RPMI7951 (cell line): ENCODE data around the gene GBF1. TPM values are rescaled to one million over a fixed set of nuclear protein-coding genes. Genes with fewer than 3 reads are reported as not detected.

ENCODE experiments used
- DNase-seq: peaks from one replicate; pipeline ENCODE4 v3.0.0-alpha.2; 2012; ENCODE audit warnings: low read depth
- total RNA-seq: library from RNA; depleted of rRNA; stranded (reverse); fragments of >200 nt; shearing (Covaris generic); gene quantifications from 2 replicates; pipeline ENCODE4 v1.2.3, GENCODE V29; 2014; rRNA removed

The GBF1 gene
- total RNA-seq, 1 experiment from 2014 or later, result 31.0 TPM

- DNase-seq, result no peak
Observed at GRCh38 chr10:102421757-102422512, 176.6 kb downstream of the GBF1 start.

DNA sequence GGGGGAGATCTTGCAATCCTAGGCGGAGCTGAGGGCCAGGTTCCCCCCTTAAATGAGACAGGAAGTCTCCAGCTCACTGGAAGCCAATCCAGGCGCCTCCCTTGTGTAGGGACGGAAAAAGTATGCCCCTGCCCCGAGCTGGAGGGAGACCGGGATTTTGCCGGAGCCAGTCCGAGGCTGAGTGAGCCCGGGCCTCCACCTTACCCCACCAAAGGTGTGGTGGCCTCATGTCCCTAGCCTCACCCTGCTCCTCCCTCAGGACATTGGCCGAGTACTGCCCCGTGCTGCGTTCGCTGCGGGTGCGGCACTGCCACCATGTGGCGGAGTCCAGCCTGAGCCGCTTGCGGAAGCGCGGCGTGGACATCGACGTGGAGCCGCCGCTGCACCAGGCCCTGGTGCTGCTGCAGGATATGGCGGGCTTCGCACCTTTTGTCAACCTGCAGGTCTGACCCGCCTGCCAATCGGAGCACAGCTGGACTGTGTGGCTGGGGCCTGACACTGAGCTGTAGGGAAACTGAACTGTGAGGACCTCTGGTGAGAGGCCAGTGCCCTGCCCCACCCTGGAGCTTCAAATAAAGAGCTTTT is 177.3 kb downstream of the GBF1 start:
- DNase-seq, result peak; percentile 64

DNA sequence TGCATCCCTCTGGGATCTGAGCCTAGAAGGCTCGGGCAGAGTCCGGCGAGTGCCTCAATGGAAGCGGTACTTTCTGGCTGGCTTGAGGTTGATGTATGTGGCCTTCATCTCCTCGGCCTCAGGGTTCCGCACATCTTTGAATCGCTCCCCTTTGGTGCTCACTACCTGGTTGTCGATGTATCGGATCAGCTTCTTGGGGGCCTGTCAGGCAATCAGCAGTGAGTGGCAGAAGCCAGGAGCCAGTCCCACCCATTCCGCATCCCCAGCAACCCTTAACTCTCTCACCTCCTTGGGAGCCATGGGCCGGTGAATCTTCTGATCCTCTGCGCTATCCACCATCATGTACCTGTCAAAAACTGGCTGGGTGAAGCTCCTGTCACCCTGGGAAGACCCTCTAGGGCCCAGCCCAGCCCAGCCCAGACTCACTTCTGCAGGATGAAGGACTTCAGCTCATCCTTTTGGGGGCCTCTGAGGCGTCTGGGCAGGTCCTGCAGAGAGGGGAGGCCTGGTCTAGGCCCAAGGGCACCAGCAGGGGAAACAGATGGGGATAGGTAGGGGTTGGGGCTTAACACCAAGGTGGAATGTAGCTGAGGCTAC is 178.1 kb downstream of the GBF1 start:
- DNase-seq, result no peak

DNA sequence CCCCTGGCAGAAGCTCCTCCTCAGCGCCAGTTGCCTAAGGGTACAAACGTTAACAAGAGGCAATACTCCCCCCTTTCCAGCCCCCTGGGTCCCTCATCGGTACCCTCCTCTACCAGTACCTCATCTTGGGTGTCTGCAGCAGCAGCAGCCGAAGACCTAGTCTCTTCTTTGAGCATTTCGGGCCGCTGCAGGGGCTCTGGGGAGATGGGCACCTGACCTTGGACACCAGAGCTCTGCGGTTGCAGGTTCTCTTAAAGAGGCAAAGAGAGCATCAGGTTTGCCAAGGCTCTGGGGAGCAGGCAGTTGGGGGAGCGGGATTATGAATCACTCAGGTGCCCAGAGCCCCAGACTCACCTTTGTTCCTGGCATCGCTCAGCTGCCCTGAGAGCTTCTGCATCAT is 178.8 kb downstream of the GBF1 start:
- no peak for DNase-seq

DNA sequence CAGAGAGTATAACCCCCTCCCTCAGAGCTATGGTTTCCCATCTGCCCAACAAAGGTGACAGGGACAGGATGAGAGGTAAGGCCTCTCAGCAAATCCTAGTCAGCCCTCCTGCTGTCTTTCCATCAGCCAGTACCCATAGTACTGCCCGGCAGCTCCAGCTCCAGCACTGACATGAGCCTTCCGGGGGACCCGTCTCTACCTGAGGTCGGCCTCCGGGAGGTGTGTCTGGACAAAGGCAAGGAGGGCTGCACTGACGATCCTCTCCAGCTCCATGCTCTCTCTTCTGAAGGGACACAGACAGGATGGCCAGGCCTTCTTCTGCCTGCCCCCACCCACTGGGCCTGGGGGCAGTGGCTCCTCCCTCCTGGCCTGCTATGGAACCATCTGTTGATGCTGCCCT is 179.6 kb downstream of the GBF1 start:
- DNase-seq, result no peak

DNA sequence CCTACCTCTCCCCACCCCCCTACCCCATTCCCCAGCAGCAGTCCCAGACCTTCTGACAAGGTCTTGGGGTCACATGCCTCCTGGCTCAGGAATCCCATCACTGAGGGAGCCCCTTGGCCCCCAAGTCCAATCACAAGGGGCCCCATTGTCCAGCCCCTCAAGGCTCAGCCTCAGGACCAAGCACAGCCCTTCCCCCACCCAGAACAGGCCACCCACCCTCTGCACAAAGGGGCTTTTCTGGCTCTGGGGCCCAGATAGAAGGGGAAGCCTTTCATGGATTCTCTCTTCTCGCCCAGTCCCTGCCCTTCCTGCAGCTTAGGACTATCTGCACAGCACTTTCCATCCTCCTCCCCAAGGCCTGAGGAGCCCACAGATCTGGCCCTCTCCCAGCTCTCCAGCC is 180.1 kb downstream of the GBF1 start:
- no peak for DNase-seq

GRCh38 chr10:102426803-102427287 is 181.5 kb downstream of the GBF1 start:
- DNase-seq, result no peak

DNA sequence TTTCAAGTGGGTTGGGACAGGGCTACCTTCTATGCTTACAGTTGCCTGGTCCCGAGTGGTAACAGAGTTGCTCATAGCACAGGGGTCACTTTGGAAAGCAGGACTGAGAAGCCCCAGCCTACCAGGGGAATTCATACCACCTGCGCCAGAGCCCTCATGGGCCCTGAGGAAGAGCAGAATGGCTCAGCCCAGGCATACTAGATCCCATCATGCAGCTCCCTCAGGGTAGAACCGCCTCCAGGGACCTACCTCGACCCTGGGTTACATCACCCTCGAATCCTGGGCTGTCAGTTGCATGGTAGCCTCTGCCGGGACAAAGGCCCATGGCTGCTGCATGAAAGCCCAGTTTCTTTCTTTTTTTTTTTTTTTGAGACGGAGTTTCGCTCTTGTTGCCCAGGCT is 184.1 kb downstream of the GBF1 start:
- no peak for DNase-seq

- peak; percentile 38 for DNase-seq
Observed at GRCh38 chr10:102431452-102432124, 186.3 kb downstream of the GBF1 start.

Other genes starting within 250 kb of the GBF1 start
- 3.8 and 5.7 TPM in 2 replicates for gene ARMH3, start 189.4 kb upstream of the GBF1 start, total RNA-seq
- 5.3 and 10.7 TPM in 2 replicates for gene HPS6, start 180.2 kb upstream of the GBF1 start, total RNA-seq
- 17.2 and 19.6 TPM in 2 replicates for gene LDB1, start 125.2 kb upstream of the GBF1 start, total RNA-seq
- 10.6 and 14.7 TPM in 2 replicates for gene PPRC1, start 112.5 kb upstream of the GBF1 start, total RNA-seq
- gene NOLC1, start 93.1 kb upstream of the GBF1 start, total RNA-seq, result 31.2 and 41.1 TPM in 2 replicates
- 0.36 and 0.49 TPM in 2 replicates for gene ELOVL3, start 19.2 kb upstream of the GBF1 start, total RNA-seq
- not detected in 2 replicates for gene PITX3, start 4.0 kb upstream of the GBF1 start, total RNA-seq
- 19.9 and 28.9 TPM in 2 replicates for gene NFKB2, start 150.2 kb downstream of the GBF1 start, total RNA-seq
- 0.24 and 1.5 TPM in 2 replicates for gene PSD, start 173.3 kb downstream of the GBF1 start, total RNA-seq
- 5.3 and 6.1 TPM in 2 replicates for gene FBXL15, start 175.3 kb downstream of the GBF1 start, total RNA-seq
- 43.4 and 53.6 TPM in 2 replicates for gene CUEDC2, start 187.0 kb downstream of the GBF1 start, total RNA-seq
- not detected in 2 replicates for gene C10orf95, start 206.0 kb downstream of the GBF1 start, total RNA-seq